HG03565 (cell line): ENCODE data around the gene ACVR2B.

Experiments
- ATAC-seq: cut with Tn5 transposase; IDR thresholded peaks from one replicate; pipeline ENCODE4 v1.9.1; 2021; ENCODE audit warnings: mild to moderate bottlenecking, moderate library complexity; ENCODE audit not compliant: unreplicated experiment

The ACVR2B gene

DNA sequence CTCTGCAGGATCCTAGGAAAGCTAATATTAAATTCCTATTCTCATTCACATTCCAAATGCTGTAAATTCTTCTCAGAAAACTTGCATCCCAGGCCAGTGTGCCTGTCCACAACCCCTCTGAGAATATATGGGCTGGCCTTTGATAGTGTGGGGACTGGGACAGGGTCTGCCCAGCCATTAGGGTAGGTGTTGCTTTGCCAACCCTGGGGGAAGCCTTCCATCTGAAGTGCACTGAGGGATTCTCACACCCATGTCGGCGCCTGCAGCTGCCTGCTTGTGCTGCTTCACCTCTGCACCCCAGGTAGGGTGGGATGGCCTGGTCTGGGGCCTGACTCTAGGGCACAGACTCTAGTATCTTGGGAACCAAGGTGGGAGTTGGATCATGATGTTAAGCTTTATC, 27.2 kb downstream of the ACVR2B start:
- ATAC-seq: no peak

DNA sequence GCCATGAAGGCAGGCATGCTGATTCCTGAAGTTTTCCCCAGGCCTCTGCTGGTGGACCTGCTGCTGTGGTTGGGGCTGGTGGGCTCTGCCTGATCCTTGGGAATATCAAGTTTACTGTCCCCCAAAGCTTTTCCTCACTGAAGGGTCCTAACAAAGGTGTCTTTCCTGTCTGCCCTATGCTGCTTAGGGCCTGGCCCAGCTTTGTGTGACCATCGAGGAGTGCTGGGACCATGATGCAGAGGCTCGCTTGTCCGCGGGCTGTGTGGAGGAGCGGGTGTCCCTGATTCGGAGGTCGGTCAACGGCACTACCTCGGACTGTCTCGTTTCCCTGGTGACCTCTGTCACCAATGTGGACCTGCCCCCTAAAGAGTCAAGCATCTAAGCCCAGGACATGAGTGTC, 29.3 kb downstream of the ACVR2B start:
- no peak for ATAC-seq

- peak; percentile 84 for ATAC-seq
These were observed 33.6 kb downstream of the ACVR2B start for GRCh38 chr3:38487323-38487722.

DNA sequence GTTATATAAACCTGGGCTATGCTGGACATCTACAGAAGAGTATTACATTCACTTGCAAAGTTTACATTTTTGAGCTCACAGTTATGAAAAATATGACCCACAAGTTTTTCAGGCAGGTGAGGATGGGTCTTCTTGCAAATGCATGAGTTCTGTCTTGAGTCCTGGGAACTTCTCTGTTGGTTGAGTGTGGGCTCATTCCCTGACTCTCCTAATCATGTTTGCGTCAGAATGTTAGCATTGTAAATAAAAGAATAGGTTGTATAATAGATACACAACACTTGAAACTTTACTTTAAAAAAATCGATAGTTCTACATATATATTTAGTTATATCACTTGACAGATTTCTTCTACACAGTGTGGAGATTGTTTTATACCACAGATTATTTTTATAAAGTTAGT, 35.3 kb downstream of the ACVR2B start:
- no peak for ATAC-seq

GRCh38 chr3:38489766-38490165, 36.1 kb downstream of the ACVR2B start:
- ATAC-seq: no peak

GRCh38 chr3:38490281-38491030, 36.8 kb downstream of the ACVR2B start:
- ATAC-seq: no peak

- ATAC-seq: no peak
These were observed 37.5 kb downstream of the ACVR2B start for GRCh38 chr3:38491215-38491614.

DNA sequence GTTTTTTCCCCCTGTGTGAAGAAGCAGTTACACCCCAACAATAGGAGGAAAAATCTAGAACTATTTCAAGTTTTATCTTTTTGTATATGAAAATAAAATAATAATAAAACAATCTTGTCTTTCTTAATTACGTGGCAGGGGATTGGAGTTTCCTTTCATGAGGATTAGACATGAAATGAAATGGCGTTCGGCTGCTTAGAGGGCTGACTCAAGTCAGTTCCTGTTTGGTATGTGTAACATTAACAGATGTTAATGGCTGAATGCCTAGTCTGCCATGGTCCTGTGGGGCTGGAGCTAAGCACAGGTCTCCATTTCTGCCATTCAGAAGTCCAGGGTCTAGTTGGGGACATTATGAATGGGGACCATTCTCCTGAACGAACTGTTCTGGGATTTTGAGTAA, 39.3 kb downstream of the ACVR2B start:
- ATAC-seq: no peak

DNA sequence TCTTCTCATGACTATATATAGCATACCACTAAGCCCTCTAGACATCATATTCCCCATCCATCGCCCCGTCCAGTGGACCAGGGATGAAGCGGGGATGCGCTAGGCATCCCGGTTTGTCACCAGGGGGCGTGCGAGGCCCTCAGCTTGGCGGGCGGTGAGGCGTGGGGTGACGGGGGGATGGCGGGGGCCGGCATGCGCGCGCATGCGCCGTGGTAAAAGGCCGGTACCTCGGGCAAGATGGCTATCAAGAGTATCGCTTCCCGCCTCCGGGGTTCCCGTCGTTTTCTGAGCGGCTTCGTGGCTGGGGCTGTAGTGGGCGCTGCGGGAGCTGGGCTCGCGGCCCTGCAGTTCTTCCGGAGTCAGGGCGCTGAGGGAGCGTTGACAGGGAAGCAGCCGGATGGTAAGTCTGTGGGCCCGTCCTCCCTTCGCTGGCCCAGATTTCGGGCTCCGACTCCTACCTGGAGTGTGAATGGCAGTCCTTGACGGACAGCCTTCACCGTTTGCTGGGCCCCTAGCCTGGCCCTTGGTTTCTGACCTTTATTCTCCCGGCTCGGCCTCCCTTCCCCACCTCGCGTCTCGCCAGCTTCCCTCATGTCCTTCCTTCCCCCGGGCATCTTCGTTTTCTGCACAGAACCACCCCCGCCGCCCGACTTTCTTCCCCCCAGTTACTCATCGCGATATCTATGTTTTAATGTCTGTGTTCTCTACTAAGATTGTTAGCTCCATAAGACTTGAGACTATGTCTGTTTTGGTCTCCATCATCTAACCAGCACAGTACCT, 42.6 kb downstream of the ACVR2B start, which contains the start of gene EXOG:
Gene EXOG (plus strand): TSS at position 210 of the 780 bp plus-strand sequence. CDS start 28 bp downstream, at position 238.
- no peak for ATAC-seq

DNA sequence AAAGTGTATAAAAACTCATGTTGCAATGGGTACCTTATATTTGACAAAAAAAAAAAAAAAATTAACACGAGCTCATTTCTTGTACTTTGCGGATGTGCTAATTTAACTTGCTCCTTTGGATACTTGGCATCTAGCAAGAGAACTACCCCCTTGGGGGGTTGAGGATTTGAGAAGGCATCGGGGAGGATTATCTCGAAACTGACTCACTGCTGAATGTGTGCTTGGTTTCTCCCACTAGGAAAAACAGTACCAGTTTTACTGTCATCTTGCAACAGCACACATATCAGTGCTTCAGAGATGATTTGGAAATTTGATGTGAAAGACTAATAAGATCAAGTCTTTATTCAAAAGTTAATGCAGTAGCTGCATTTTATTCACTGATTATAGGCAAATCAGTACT, 43.3 kb downstream of the ACVR2B start:
- no peak for ATAC-seq

- ATAC-seq: no peak
These were observed 47.2 kb downstream of the ACVR2B start for GRCh38 chr3:38500688-38501417.

DNA sequence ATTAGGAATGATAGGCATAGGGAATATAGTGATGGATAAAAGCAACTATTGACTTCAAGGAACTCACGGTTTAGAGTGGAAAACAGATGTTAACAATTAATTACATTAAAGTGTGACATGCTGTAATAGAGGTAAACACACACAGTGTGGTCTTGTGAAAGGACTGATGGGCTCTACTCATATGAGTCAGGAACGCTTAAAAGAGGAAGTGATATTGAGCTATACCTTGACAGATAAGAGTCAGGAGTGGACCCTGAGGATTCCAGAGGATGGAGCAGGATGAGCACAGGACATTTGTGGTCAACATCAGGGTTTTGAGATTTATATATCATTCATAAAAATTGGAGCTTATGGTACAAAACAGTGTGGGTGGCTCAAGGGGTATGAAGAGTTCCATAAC, 53.4 kb downstream of the ACVR2B start:
- peak; percentile 98 for ATAC-seq

DNA sequence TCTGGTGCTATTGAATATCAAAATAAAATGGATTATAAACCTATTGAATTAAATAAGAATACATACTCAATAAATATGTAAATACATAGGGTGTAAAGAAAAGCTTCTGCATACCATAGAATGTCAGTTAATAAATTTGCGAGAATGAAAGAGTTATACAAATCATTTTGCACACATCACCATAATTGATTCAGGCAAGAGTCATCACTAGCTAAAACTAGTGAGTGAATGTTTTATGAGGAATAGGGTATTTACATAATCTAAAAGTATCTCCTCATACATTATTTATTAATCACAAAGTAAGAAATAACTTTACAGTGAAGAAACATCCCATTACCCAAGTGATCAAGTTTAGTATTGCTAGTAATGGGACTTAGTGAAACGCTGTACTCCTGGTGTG, 56.0 kb downstream of the ACVR2B start:
- ATAC-seq: no peak

- no peak for ATAC-seq
These were observed 56.9 kb downstream of the ACVR2B start for GRCh38 chr3:38510631-38511030.

DNA sequence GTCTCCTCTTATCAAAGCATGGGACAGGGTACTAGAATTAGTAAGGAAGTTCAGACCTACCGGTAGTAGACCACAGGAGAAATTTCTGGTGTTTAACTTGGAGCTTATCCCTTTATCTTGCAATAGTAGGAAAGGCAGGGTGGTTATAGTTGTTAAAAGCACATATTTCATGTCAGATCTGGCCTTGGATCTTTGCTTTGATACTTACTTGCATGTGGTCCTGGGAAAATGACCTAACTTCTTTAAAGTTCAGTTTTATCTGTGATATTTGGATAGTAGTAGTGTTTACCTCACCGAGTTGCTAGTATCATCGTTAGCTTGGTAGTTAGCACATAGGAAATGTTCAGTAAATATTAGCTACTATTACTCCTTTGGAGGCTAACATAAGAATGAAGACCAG, 57.9 kb downstream of the ACVR2B start:
- no peak for ATAC-seq

- ATAC-seq: no peak
These were observed 61.7 kb downstream of the ACVR2B start for GRCh38 chr3:38515367-38515766.

- ATAC-seq: no peak
These were observed 63.0 kb downstream of the ACVR2B start for GRCh38 chr3:38516669-38517068.

- no peak for ATAC-seq
These were observed 65.3 kb downstream of the ACVR2B start for GRCh38 chr3:38519000-38519399.

- ATAC-seq: no peak
These were observed 66.0 kb downstream of the ACVR2B start for GRCh38 chr3:38519651-38520050.

- ATAC-seq: no peak
These were observed 67.8 kb downstream of the ACVR2B start for GRCh38 chr3:38521391-38521987.

GRCh38 chr3:38522002-38522401, 68.3 kb downstream of the ACVR2B start:
- no peak for ATAC-seq
